Vagina (tissue), 2 donors: Measurements from ENCODE around the gene TTC39B.

ENCODE experiments used
- POLR2A ChIP-seq, 2 donors: fragments of 450-650 bp; IDR thresholded peaks; one replicate each; pipeline ENCODE4 v1.6.1; 2017; ENCODE audit warnings: antibody characterized with exemption in 2 of 2, mild to moderate bottlenecking in 2 of 2, moderate library complexity in 2 of 2
- POLR2AphosphoS5 ChIP-seq, 2 donors: sonication (generic); formaldehyde crosslinking; IDR thresholded peaks; one replicate each; pipeline ENCODE4 v1.9.0; 2017; ENCODE audit warnings: antibody characterized with exemption in 2 of 2, mild to moderate bottlenecking in 2 of 2, low read depth in 1 of 2; ENCODE audit not compliant: insufficient read depth in 1 of 2
- TF ChIP-seq, protein P1 (sequence below), 3 experiments: fragments of 450-650 bp in 2 of 3; fragments of 200-600 bp in 1 of 3; sonication (generic) in 1 of 3; IDR thresholded peaks; one replicate each; pipeline ENCODE4 v1.5.1; 2017 to 2019; ENCODE audit warnings: antibody characterized with exemption in 3 of 3, mild to moderate bottlenecking in 2 of 3, moderate library complexity in 2 of 3

DNA sequence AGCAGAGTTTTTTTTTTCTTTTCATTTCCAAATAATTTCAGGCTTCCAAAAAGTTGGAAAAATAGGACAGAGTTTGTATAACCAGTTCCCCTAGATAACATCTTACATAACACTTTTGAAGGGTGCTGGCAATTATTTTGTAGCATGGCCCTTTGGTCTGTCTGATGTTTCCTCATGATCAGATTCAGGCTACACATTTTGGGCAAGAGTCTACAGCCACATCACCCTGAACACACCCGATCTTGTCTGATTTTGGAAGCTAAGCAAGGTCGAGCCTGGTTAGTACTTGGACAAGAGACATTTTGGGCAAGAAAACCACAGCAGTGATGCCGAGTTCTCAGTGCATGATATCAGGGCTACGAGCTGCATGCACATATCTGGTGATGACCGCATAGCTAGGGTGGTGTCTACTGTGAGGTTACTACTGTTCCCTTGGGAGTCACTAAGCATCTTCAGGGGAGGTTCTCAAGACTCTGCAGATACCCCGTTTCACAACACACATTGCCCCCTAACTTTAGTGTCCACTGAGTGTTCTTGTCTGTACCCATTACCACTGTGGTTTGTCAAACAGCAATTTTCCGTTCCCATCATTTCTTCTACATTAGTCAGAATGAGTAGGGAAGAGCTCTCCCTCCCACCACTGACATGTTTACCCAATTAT is 86.2 kb downstream of the TTC39B start:
- TF ChIP-seq POLR2A (IDR thresholded peaks at IDR 0.05) (no peak), POLR2AphosphoS5 (IDR thresholded peaks at IDR 0.05; ENCODE audit: insufficient read depth in 1 of 2, low read depth in 1 of 2) (no peak)
- TF ChIP-seq, protein P1, sequence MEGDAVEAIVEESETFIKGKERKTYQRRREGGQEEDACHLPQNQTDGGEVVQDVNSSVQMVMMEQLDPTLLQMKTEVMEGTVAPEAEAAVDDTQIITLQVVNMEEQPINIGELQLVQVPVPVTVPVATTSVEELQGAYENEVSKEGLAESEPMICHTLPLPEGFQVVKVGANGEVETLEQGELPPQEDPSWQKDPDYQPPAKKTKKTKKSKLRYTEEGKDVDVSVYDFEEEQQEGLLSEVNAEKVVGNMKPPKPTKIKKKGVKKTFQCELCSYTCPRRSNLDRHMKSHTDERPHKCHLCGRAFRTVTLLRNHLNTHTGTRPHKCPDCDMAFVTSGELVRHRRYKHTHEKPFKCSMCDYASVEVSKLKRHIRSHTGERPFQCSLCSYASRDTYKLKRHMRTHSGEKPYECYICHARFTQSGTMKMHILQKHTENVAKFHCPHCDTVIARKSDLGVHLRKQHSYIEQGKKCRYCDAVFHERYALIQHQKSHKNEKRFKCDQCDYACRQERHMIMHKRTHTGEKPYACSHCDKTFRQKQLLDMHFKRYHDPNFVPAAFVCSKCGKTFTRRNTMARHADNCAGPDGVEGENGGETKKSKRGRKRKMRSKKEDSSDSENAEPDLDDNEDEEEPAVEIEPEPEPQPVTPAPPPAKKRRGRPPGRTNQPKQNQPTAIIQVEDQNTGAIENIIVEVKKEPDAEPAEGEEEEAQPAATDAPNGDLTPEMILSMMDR (IDR thresholded peaks at IDR 0.05), result no peak
